DOHH2 (cell line): Measurements from ENCODE around the gene ZRANB1.

Experiments used
- H3F3A ChIP-seq: fragments of 200-600 bp; sonication (generic), shearing (Covaris generic); 2 replicates; pipeline ENCODE4 v1.6.0; 2016; ENCODE audit warnings: antibody characterized with exemption, mild to moderate bottlenecking; ENCODE audit not compliant: control insufficient read depth, insufficient read depth
- H3K27ac ChIP-seq: fragments of 200-600 bp; sonication (generic); 2 replicates; pipeline ENCODE4 v1.5.1; 2014; ENCODE audit warnings: low read depth, mild to moderate bottlenecking, low read length, moderate library complexity
- H3K27me3 ChIP-seq: fragments of 200-600 bp; sonication (generic); 2 replicates; pipeline ENCODE4 v1.6.1; 2014; ENCODE audit warnings: mild to moderate bottlenecking, low read length, mixed read lengths; ENCODE audit not compliant: control insufficient read depth
- H3K36me3 ChIP-seq: fragments of 200-600 bp; sonication (generic); 2 replicates; pipeline ENCODE4 v1.6.1; 2014; ENCODE audit warnings: mild to moderate bottlenecking, low read length, moderate library complexity, mixed read lengths; ENCODE audit not compliant: control insufficient read depth
- H3K4me1 ChIP-seq: fragments of 200-600 bp; sonication (generic); 2 replicates; pipeline ENCODE4 v1.6.1; 2014; ENCODE audit warnings: mild to moderate bottlenecking, low read length, mixed read lengths; ENCODE audit not compliant: control insufficient read depth
- H3K4me2 ChIP-seq: fragments of 200-600 bp; sonication (generic); 2 replicates; pipeline ENCODE4 v1.6.0; 2014; ENCODE audit warnings: mild to moderate bottlenecking, low read length, moderate library complexity
- H3K4me3 ChIP-seq: fragments of 200-600 bp; sonication (generic); 2 replicates; pipeline ENCODE4 v1.5.1; 2014; ENCODE audit warnings: mild to moderate bottlenecking, low read length, mixed read lengths
- H3K79me2 ChIP-seq: fragments of 200-600 bp; sonication (generic); 2 replicates; pipeline ENCODE4 v1.6.1; 2014; ENCODE audit warnings: mild to moderate bottlenecking, low read length, mixed read lengths; ENCODE audit not compliant: control insufficient read depth
- H3K9me2 ChIP-seq: fragments of 200-600 bp; sonication (generic); replicated peaks from 2 replicates; pipeline ENCODE4 v1.6.1; 2014; ENCODE audit warnings: mild to moderate bottlenecking, low read length, mixed read lengths; ENCODE audit not compliant: control insufficient read depth
- H3K9me3 ChIP-seq: fragments of 200-600 bp; sonication (generic); 2 replicates; pipeline ENCODE4 v1.6.1; 2014; ENCODE audit warnings: antibody characterized with exemption, low read length, mixed read lengths; ENCODE audit not compliant: control insufficient read depth, insufficient read depth
- H4K20me1 ChIP-seq: fragments of 200-600 bp; sonication (generic); 2 replicates; pipeline ENCODE4 v1.6.0; 2014; ENCODE audit warnings: low read depth, mild to moderate bottlenecking, antibody characterized with exemption, low read length, moderate library complexity; ENCODE audit not compliant: control insufficient read depth, insufficient read depth
- EZH2phosphoT487 ChIP-seq: fragments of 200-600 bp; sonication (generic); IDR thresholded peaks from 2 replicates; pipeline ENCODE4 v1.6.1; 2017; ENCODE audit warnings: borderline replicate concordance, mild to moderate bottlenecking, antibody characterized with exemption, low read length, moderate library complexity, mixed read lengths
- TF ChIP-seq, protein P1 (sequence below): fragments of 200-600 bp; sonication (generic); IDR thresholded peaks from one replicate; pipeline ENCODE4 v1.5.1; 2014; ENCODE audit warnings: antibody characterized with exemption, mild to moderate bottlenecking, low read depth, low read length; ENCODE audit not compliant: poor library complexity, severe bottlenecking

Gene ZRANB1

DNA sequence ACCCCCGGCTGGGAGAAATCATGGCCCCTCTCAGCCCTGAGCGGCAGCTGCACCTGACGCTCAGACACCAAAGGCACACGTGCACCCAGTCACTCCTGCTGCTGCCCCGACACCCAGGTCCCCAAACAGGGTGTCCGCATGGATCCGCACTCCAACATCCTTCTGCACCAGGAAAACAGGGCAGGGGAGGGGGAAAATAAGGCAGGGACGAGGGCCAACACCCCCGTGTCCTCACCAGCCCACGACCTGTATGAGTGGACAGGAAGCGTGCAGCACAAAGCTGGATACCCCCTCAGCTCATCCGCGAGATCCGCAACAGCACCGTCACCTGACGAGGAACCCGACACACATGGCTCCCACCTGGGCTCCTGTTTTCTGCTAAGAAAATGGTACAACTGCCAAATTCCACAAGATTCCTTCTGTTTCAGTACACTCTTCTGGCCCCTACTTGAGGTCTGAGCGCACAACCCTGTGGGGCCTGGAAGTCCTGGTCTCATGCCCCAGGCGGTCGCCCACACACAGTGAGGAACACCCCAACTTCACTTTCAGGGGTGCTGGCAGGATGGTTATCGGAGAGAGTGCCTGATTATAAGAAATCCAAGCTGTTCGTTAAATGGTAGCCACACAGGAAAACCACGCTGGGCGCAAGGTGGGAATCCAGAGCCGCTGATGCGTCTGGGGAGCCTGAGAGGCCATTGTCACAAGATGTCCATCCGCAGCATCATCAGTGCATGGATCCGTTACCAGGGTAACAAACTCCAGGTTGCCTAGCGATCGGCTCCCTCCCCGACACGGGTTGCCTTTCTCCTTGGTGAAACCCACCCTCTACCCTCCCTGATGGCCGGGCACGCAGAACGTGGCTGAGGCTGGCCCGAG is 63.6 kb downstream of the ZRANB1 start:
- no peaks in the 10 kb centered on the region for H3K36me3 ChIP-seq
- H4K20me1 ChIP-seq, result no peaks in the 10 kb centered on the region
- no peaks in the 10 kb centered on the region for H3K9me2 ChIP-seq
- TF ChIP-seq, protein P1, sequence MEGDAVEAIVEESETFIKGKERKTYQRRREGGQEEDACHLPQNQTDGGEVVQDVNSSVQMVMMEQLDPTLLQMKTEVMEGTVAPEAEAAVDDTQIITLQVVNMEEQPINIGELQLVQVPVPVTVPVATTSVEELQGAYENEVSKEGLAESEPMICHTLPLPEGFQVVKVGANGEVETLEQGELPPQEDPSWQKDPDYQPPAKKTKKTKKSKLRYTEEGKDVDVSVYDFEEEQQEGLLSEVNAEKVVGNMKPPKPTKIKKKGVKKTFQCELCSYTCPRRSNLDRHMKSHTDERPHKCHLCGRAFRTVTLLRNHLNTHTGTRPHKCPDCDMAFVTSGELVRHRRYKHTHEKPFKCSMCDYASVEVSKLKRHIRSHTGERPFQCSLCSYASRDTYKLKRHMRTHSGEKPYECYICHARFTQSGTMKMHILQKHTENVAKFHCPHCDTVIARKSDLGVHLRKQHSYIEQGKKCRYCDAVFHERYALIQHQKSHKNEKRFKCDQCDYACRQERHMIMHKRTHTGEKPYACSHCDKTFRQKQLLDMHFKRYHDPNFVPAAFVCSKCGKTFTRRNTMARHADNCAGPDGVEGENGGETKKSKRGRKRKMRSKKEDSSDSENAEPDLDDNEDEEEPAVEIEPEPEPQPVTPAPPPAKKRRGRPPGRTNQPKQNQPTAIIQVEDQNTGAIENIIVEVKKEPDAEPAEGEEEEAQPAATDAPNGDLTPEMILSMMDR, result no peak
- no peak for TF ChIP-seq EZH2phosphoT487
- H3K4me3 ChIP-seq, result no peak overlapping the region
- no peaks in the 10 kb centered on the region for H3F3A ChIP-seq
- H3K4me2 ChIP-seq, result no peak overlapping the region
- no peaks in the 10 kb centered on the region for H3K4me1 ChIP-seq
- H3K9me3 ChIP-seq, result no peaks in the 10 kb centered on the region
- no peaks in the 10 kb centered on the region for H3K79me2 ChIP-seq
- no peaks in the 10 kb centered on the region for H3K27me3 ChIP-seq
- no peak overlapping the region for H3K27ac ChIP-seq

DNA sequence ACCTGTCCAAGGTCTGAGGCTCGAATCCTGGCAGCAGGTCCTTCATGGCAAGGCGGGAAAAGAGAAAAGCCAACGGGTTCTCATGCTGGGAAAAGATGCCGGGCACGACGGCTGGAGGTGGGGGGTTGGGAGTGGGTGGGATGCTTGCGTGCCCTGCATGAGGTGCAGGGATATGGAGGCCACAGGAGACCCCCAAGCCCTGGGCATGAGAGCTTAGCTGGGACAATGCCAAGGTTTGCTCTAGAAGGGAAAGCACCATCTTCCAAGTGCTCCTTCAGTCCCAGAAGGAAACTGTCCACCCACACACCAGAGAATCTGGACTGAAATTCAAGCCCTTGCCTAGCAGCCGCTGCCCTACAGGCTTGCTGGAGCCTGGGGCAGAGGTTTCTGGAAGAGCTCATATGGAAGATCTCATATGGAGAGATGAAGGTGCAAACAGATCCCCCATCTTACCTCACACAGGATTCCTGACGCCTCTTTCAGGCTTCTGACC is 64.3 kb downstream of the ZRANB1 start:
- no peaks in the 10 kb centered on the region for H3K79me2 ChIP-seq
- no peaks in the 10 kb centered on the region for H3K9me3 ChIP-seq
- no peaks in the 10 kb centered on the region for H3K36me3 ChIP-seq
- H3K4me1 ChIP-seq, result no peaks in the 10 kb centered on the region
- TF ChIP-seq, protein P1, result no peak
- TF ChIP-seq EZH2phosphoT487, result no peak
- H3K9me2 ChIP-seq, result no peaks in the 10 kb centered on the region
- no peak overlapping the region for H3K4me3 ChIP-seq
- H4K20me1 ChIP-seq, result no peaks in the 10 kb centered on the region
- no peak overlapping the region for H3K4me2 ChIP-seq
- H3F3A ChIP-seq, result no peaks in the 10 kb centered on the region
- no peaks in the 10 kb centered on the region for H3K27me3 ChIP-seq
- H3K27ac ChIP-seq, result no peak overlapping the region

DNA sequence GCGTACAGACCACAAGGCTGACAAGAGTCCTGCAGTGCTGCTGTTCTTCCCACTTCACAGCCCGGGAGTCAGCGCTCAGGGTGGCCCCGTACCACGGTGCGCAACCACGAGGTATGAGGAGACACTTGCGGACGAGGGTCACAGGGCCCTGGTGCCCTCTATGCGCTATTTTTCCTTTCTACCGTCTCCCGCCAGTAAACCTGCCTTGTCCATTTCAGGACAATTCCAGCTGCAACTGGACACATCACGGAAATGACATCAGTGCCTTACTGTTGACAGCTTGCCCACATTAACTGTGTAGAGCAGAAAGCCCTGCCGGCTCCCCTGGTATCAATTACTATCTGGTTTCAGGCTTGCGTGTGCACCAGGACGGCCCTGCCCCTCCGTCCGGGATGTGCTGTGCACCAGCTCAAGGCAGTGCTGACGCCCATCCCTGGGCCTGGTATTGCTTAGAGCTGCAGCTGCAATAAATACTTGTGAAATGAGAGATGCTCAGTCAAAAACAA is 65.1 kb downstream of the ZRANB1 start:
- H3F3A ChIP-seq, result no peaks in the 10 kb centered on the region
- no peaks in the 10 kb centered on the region for H3K9me3 ChIP-seq
- no peaks in the 10 kb centered on the region for H3K9me2 ChIP-seq
- no peaks in the 10 kb centered on the region for H3K79me2 ChIP-seq
- H4K20me1 ChIP-seq, result no peaks in the 10 kb centered on the region
- H3K36me3 ChIP-seq, result no peaks in the 10 kb centered on the region
- no peaks in the 10 kb centered on the region for H3K27me3 ChIP-seq
- H3K4me3 ChIP-seq, result no peak overlapping the region
- H3K4me2 ChIP-seq, result no peak overlapping the region
- TF ChIP-seq EZH2phosphoT487, result no peak
- TF ChIP-seq, protein P1, result no peak
- H3K4me1 ChIP-seq, result no peaks in the 10 kb centered on the region
- H3K27ac ChIP-seq, result no peak overlapping the region
